ENCODE data around the gene GPX4. TPM values are rescaled to one million over a fixed set of nuclear protein-coding genes. Genes with fewer than 3 reads are reported as not detected.

The GPX4 gene
- total and polyA plus RNA-seq, 2 of the 13 experiments (the other 11 are each of a cell fraction or from before 2014, with no cell fraction given): 535 to 613 TPM

- no peak for TF ChIP-seq ZNF567 (CRISPR knock-in tag; IDR thresholded peaks at IDR 0.05; ENCODE audit: borderline replicate concordance)
- TF ChIP-seq, protein P1, sequence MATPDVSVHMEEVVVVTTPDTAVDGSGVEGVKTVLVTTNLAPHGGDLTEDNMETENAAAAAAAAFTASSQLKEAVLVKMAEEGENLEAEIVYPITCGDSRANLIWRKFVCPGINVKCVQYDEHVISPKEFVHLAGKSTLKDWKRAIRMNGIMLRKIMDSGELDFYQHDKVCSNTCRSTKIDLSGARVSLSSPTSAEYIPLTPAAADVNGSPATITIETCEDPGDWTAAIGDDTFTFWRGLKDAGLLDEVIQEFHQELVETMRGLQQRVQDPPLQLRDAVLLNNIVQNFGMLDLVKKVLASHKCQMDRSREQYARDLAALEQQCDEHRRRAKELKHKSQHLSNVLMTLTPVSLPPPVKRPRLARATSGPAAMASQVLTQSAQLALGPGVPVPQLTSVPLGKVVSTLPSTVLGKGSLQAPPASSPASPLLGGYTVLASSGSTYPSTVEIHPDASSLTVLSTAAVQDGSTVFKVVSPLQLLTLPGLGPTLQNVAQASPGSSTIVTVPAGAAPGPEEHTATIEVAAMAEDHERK (CRISPR knock-in tag; IDR thresholded peaks at IDR 0.05; ENCODE audit: low read depth): no peak
- TF ChIP-seq, protein P2, sequence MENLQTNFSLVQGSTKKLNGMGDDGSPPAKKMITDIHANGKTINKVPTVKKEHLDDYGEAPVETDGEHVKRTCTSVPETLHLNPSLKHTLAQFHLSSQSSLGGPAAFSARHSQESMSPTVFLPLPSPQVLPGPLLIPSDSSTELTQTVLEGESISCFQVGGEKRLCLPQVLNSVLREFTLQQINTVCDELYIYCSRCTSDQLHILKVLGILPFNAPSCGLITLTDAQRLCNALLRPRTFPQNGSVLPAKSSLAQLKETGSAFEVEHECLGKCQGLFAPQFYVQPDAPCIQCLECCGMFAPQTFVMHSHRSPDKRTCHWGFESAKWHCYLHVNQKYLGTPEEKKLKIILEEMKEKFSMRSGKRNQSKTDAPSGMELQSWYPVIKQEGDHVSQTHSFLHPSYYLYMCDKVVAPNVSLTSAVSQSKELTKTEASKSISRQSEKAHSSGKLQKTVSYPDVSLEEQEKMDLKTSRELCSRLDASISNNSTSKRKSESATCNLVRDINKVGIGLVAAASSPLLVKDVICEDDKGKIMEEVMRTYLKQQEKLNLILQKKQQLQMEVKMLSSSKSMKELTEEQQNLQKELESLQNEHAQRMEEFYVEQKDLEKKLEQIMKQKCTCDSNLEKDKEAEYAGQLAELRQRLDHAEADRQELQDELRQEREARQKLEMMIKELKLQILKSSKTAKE (CRISPR knock-in tag; IDR thresholded peaks at IDR 0.05; ENCODE audit: borderline replicate concordance): no peak
- no peak; the same call in 1 of the 2 replicates for TF ChIP-seq ZNF414 (CRISPR knock-in tag; IDR thresholded peaks at IDR 0.05)
- TF ChIP-seq ZNF367 (CRISPR knock-in tag; IDR thresholded peaks at IDR 0.05; ENCODE audit: borderline replicate concordance): no peak
- TF ChIP-seq IKZF4 (CRISPR knock-in tag; IDR thresholded peaks at IDR 0.05; ENCODE audit: borderline replicate concordance, low read depth, not compliant biosample characterization): no peak
- TF ChIP-seq, protein P3, sequence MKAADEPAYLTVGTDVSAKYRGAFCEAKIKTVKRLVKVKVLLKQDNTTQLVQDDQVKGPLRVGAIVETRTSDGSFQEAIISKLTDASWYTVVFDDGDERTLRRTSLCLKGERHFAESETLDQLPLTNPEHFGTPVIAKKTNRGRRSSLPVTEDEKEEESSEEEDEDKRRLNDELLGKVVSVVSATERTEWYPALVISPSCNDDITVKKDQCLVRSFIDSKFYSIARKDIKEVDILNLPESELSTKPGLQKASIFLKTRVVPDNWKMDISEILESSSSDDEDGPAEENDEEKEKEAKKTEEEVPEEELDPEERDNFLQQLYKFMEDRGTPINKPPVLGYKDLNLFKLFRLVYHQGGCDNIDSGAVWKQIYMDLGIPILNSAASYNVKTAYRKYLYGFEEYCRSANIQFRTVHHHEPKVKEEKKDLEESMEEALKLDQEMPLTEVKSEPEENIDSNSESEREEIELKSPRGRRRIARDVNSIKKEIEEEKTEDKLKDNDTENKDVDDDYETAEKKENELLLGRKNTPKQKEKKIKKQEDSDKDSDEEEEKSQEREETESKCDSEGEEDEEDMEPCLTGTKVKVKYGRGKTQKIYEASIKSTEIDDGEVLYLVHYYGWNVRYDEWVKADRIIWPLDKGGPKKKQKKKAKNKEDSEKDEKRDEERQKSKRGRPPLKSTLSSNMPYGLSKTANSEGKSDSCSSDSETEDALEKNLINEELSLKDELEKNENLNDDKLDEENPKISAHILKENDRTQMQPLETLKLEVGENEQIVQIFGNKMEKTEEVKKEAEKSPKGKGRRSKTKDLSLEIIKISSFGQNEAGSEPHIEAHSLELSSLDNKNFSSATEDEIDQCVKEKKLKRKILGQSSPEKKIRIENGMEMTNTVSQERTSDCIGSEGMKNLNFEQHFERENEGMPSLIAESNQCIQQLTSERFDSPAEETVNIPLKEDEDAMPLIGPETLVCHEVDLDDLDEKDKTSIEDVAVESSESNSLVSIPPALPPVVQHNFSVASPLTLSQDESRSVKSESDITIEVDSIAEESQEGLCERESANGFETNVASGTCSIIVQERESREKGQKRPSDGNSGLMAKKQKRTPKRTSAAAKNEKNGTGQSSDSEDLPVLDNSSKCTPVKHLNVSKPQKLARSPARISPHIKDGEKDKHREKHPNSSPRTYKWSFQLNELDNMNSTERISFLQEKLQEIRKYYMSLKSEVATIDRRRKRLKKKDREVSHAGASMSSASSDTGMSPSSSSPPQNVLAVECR (CRISPR knock-in tag; IDR thresholded peaks at IDR 0.05; ENCODE audit: borderline replicate concordance): no peak
- TF ChIP-seq ZFP41 (CRISPR knock-in tag; IDR thresholded peaks at IDR 0.05; ENCODE audit: borderline replicate concordance): no peak
- TF ChIP-seq ZNF17 (CRISPR knock-in tag; IDR thresholded peaks at IDR 0.05): no peak
- TF ChIP-seq ZNF24 (IDR thresholded peaks at IDR 0.05): no peak
- TF ChIP-seq, protein P4, sequence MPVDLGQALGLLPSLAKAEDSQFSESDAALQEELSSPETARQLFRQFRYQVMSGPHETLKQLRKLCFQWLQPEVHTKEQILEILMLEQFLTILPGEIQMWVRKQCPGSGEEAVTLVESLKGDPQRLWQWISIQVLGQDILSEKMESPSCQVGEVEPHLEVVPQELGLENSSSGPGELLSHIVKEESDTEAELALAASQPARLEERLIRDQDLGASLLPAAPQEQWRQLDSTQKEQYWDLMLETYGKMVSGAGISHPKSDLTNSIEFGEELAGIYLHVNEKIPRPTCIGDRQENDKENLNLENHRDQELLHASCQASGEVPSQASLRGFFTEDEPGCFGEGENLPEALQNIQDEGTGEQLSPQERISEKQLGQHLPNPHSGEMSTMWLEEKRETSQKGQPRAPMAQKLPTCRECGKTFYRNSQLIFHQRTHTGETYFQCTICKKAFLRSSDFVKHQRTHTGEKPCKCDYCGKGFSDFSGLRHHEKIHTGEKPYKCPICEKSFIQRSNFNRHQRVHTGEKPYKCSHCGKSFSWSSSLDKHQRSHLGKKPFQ (CRISPR knock-in tag; IDR thresholded peaks at IDR 0.05; ENCODE audit: insufficient replicate concordance): no peak
- TF ChIP-seq, protein P5, sequence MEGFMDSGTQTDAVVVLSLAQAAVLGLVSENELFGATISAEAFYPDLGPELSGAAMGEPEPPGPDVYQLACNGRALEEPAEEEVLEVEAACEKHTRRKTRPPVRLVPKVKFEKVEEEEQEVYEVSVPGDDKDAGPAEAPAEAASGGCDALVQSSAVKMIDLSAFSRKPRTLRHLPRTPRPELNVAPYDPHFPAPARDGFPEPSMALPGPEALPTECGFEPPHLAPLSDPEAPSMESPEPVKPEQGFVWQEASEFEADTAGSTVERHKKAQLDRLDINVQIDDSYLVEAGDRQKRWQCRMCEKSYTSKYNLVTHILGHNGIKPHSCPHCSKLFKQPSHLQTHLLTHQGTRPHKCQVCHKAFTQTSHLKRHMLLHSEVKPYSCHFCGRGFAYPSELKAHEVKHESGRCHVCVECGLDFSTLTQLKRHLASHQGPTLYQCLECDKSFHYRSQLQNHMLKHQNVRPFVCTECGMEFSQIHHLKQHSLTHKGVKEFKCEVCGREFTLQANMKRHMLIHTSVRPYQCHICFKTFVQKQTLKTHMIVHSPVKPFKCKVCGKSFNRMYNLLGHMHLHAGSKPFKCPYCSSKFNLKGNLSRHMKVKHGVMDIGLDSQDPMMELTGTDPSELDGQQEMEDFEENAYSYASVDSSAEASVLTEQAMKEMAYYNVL (CRISPR knock-in tag; IDR thresholded peaks at IDR 0.05; ENCODE audit: borderline replicate concordance): 0 out of 2 replicates have a peak, but pooled peaks have one; percentile 13
Observed at GRCh38 chr19:1102407-1103131, 1.2 kb upstream of the GPX4 start (continued).
